Measurements from ENCODE around the gene GABPA.
A peak's percentile ranks its signal among the peaks of the same experiment; 100 is the strongest.
"Not testable (repeated sequence)": the region's sequence is repeated elsewhere in the genome, so short reads cannot be mapped to it uniquely, and the experiment has no call there.

GABPA gene

GRCh38 chr21:25708467-25709065 is 26.2 kb upstream of the GABPA start:
- Histone ChIP-seq H3K9ac (ENCODE audit: low read length) (no peak overlapping the region), H3K23ac (ENCODE audit: low read length in 2 of 2) (no peak overlapping the region), H2BK12ac (ENCODE audit: low read length in 2 of 2) (no peak overlapping the region), H2BK15ac (ENCODE audit: low read depth, poor library complexity, severe bottlenecking) (no peak overlapping the region), H2BK5ac (ENCODE audit: low read depth, low read length, poor library complexity, severe bottlenecking) (no peak overlapping the region), H2BK120ac (ENCODE audit: low read depth, low read length) (no peak overlapping the region), H3K36me3 (ENCODE audit: control insufficient read depth in 1 of 2, insufficient read depth in 2 of 2, low read depth in 1 of 2, low read length in 2 of 2) (peaks cover 0 to 6% of the 10 kb centered on the region in 2 experiments), H3K4ac (ENCODE audit: low read depth in 1 of 2, low read length in 2 of 2) (no peak overlapping the region), H3K27ac (ENCODE audit: low read length, poor library complexity, severe bottlenecking) (no peak overlapping the region), H3K4me2 (ENCODE audit: low read length, poor library complexity, severe bottlenecking) (no peak overlapping the region), H3K4me3 (ENCODE audit: insufficient read depth in 1 of 2, low read depth in 1 of 2, low read length in 2 of 2) (no peak overlapping the region), H4K8ac (ENCODE audit: low read length) (no peak overlapping the region), H4K91ac (ENCODE audit: low read length) (no peak overlapping the region), H3K18ac (ENCODE audit: low read depth in 1 of 2, low read length in 2 of 2) (no peak overlapping the region), H3K4me1 (ENCODE audit: control insufficient read depth, insufficient read depth, low read depth, low read length) (no peaks in the 10 kb centered on the region), H3K14ac (ENCODE audit: low read length in 2 of 2) (no peak overlapping the region), H3K9me3 (ENCODE audit: control insufficient read depth, low read length) (no peaks in the 10 kb centered on the region), H2AK5ac (ENCODE audit: low read length, severe bottlenecking) (no peak overlapping the region), H2AFZ (ENCODE audit: low read depth, low read length) (no peak overlapping the region), H3K79me1 (replicated peaks; ENCODE audit: low read length, poor library complexity, severe bottlenecking) (no peaks in the 10 kb centered on the region), H3K27me3 (ENCODE audit: control insufficient read depth in 1 of 2, insufficient read depth in 1 of 2, low read length in 2 of 2) (no peaks in the 10 kb centered on the region)
- peak; percentile 52 for DNase-seq
- WGBS = 55% methylated on average over 5 of the region's 7 CpGs

- no peak overlapping the region for H2BK15ac ChIP-seq (ENCODE audit: low read depth, poor library complexity, severe bottlenecking)
- H2AFZ ChIP-seq (ENCODE audit: low read depth, low read length) = no peak overlapping the region
- no peak overlapping the region for H2AK5ac ChIP-seq (ENCODE audit: low read length, severe bottlenecking)
- no peak for DNase-seq
- no peak overlapping the region for H3K4ac ChIP-seq (ENCODE audit: low read depth in 1 of 2, low read length in 2 of 2)
- H3K23ac ChIP-seq (ENCODE audit: low read length in 2 of 2) = no peak overlapping the region
- H3K4me2 ChIP-seq (ENCODE audit: low read length, poor library complexity, severe bottlenecking) = no peak overlapping the region
- H4K8ac ChIP-seq (ENCODE audit: low read length) = no peak overlapping the region
- no peak overlapping the region for H3K9ac ChIP-seq (ENCODE audit: low read length)
- no peak overlapping the region for H2BK120ac ChIP-seq (ENCODE audit: low read depth, low read length)
- peaks cover 0 to 6% of the 10 kb centered on the region in 2 experiments for H3K36me3 ChIP-seq (ENCODE audit: control insufficient read depth in 1 of 2, insufficient read depth in 2 of 2, low read depth in 1 of 2, low read length in 2 of 2)
- WGBS = 74% methylated on average over 5 of the region's 5 CpGs
- no peak overlapping the region for H2BK5ac ChIP-seq (ENCODE audit: low read depth, low read length, poor library complexity, severe bottlenecking)
- no peak overlapping the region for H4K91ac ChIP-seq (ENCODE audit: low read length)
- H3K27me3 ChIP-seq (ENCODE audit: control insufficient read depth in 1 of 2, insufficient read depth in 1 of 2, low read length in 2 of 2) = no peaks in the 10 kb centered on the region
- no peaks in the 10 kb centered on the region for H3K4me1 ChIP-seq (ENCODE audit: control insufficient read depth, insufficient read depth, low read depth, low read length)
- no peak overlapping the region for H3K18ac ChIP-seq (ENCODE audit: low read depth in 1 of 2, low read length in 2 of 2)
- no peak overlapping the region for H3K27ac ChIP-seq (ENCODE audit: low read length, poor library complexity, severe bottlenecking)
- H3K9me3 ChIP-seq (ENCODE audit: control insufficient read depth, low read length) = no peaks in the 10 kb centered on the region
- H3K14ac ChIP-seq (ENCODE audit: low read length in 2 of 2) = no peak overlapping the region
- no peak overlapping the region for H2BK12ac ChIP-seq (ENCODE audit: low read length in 2 of 2)
- no peak overlapping the region for H3K4me3 ChIP-seq (ENCODE audit: insufficient read depth in 1 of 2, low read depth in 1 of 2, low read length in 2 of 2)
- no peaks in the 10 kb centered on the region for H3K79me1 ChIP-seq (replicated peaks; ENCODE audit: low read length, poor library complexity, severe bottlenecking)
Observed at GRCh38 chr21:25709684-25710265, 25.0 kb upstream of the GABPA start.

DNA sequence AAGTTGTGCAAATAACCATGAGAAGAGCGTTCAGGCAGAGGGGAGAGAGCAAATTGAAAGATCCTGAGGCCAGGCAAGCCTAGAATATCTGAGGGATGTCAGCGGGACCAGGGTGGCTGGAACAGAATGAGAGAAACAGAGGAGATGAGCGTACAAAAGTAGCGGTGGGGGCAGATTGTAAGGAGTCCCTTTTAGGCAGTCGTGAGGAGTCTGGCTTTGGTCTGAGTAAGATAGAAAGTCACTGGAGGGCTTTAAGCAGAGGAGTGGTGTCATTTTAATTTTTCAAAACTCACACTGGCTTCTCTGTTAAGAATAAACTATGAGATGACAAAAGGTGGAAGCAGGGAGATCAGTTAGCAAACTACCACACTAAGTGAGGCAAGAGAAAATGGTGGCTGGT is 24.2 kb upstream of the GABPA start:
- no peak overlapping the region for H3K18ac ChIP-seq (ENCODE audit: low read depth in 1 of 2, low read length in 2 of 2)
- H3K27ac ChIP-seq (ENCODE audit: low read length, poor library complexity, severe bottlenecking) = no peak overlapping the region
- no peak overlapping the region for H2BK5ac ChIP-seq (ENCODE audit: low read depth, low read length, poor library complexity, severe bottlenecking)
- H4K8ac ChIP-seq (ENCODE audit: low read length) = no peak overlapping the region
- DNase-seq = no peak
- H4K91ac ChIP-seq (ENCODE audit: low read length) = no peak overlapping the region
- no peak overlapping the region for H3K23ac ChIP-seq (ENCODE audit: low read length in 2 of 2)
- peaks cover 0 to 14% of the 10 kb centered on the region in 2 experiments for H3K36me3 ChIP-seq (ENCODE audit: control insufficient read depth in 1 of 2, insufficient read depth in 2 of 2, low read depth in 1 of 2, low read length in 2 of 2)
- no peak overlapping the region for H3K9ac ChIP-seq (ENCODE audit: low read length)
- no peak overlapping the region for H3K14ac ChIP-seq (ENCODE audit: low read length in 2 of 2)
- H3K79me1 ChIP-seq (replicated peaks; ENCODE audit: low read length, poor library complexity, severe bottlenecking) = no peaks in the 10 kb centered on the region
- no peak overlapping the region for H3K4me3 ChIP-seq (ENCODE audit: insufficient read depth in 1 of 2, low read depth in 1 of 2, low read length in 2 of 2)
- no peak overlapping the region for H2BK15ac ChIP-seq (ENCODE audit: low read depth, poor library complexity, severe bottlenecking)
- 89% methylated on average over 5 of the region's 5 CpGs for WGBS
- no peaks in the 10 kb centered on the region for H3K4me1 ChIP-seq (ENCODE audit: control insufficient read depth, insufficient read depth, low read depth, low read length)
- H2BK120ac ChIP-seq (ENCODE audit: low read depth, low read length) = no peak overlapping the region
- H3K4ac ChIP-seq (ENCODE audit: low read depth in 1 of 2, low read length in 2 of 2) = no peak overlapping the region
- no peaks in the 10 kb centered on the region for H3K27me3 ChIP-seq (ENCODE audit: control insufficient read depth in 1 of 2, insufficient read depth in 1 of 2, low read length in 2 of 2)
- no peak overlapping the region for H3K4me2 ChIP-seq (ENCODE audit: low read length, poor library complexity, severe bottlenecking)
- H2BK12ac ChIP-seq (ENCODE audit: low read length in 2 of 2) = no peak overlapping the region
- H3K9me3 ChIP-seq (ENCODE audit: control insufficient read depth, low read length) = no peaks in the 10 kb centered on the region
- no peak overlapping the region for H2AFZ ChIP-seq (ENCODE audit: low read depth, low read length)
- H2AK5ac ChIP-seq (ENCODE audit: low read length, severe bottlenecking) = no peak overlapping the region

DNA sequence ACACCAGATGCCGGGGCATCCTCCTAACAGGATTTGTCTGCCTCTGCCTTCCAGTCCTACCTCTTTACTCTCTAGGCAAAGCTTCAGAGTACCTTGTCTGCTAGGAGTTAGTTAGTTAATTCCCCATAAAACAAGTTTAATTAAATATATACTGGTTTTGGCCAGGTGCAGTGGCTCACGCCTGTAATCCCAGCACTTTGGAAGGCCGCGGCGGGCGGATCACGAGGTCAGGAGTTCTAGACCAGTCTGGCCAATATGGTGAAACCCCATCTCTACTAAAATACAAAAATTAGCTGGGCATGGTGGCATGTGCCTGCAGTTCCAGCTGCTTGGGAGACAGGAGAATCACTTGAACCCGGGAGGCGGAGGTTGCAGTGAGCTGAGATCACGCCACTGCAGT is 20.7 kb upstream of the GABPA start:
- not testable (repeated sequence) for H3K14ac ChIP-seq (ENCODE audit: low read length in 2 of 2); H3K27me3 ChIP-seq (ENCODE audit: control insufficient read depth in 1 of 2, insufficient read depth in 1 of 2, low read length in 2 of 2); H3K4me2 ChIP-seq (ENCODE audit: low read length, poor library complexity, severe bottlenecking); H3K9me3 ChIP-seq (ENCODE audit: control insufficient read depth, low read length); H3K18ac ChIP-seq (ENCODE audit: low read depth in 1 of 2, low read length in 2 of 2); H4K8ac ChIP-seq (ENCODE audit: low read length); H2BK5ac ChIP-seq (ENCODE audit: low read depth, low read length, poor library complexity, severe bottlenecking); H3K23ac ChIP-seq (ENCODE audit: low read length in 2 of 2); H3K9ac ChIP-seq (ENCODE audit: low read length); H2BK15ac ChIP-seq (ENCODE audit: low read depth, poor library complexity, severe bottlenecking); H2AFZ ChIP-seq (ENCODE audit: low read depth, low read length); H3K27ac ChIP-seq (ENCODE audit: low read length, poor library complexity, severe bottlenecking); H3K79me1 ChIP-seq (replicated peaks; ENCODE audit: low read length, poor library complexity, severe bottlenecking); H2BK120ac ChIP-seq (ENCODE audit: low read depth, low read length); H3K4me3 ChIP-seq (ENCODE audit: insufficient read depth in 1 of 2, low read depth in 1 of 2, low read length in 2 of 2); DNase-seq; H4K91ac ChIP-seq (ENCODE audit: low read length); H3K4ac ChIP-seq (ENCODE audit: low read depth in 1 of 2, low read length in 2 of 2); H2BK12ac ChIP-seq (ENCODE audit: low read length in 2 of 2); H3K4me1 ChIP-seq (ENCODE audit: control insufficient read depth, insufficient read depth, low read depth, low read length); H2AK5ac ChIP-seq (ENCODE audit: low read length, severe bottlenecking)
- 94% methylated on average over 8 of the region's 10 CpGs for WGBS
- H3K36me3 ChIP-seq (ENCODE audit: control insufficient read depth in 1 of 2, insufficient read depth in 2 of 2, low read depth in 1 of 2, low read length in 2 of 2) = peaks cover 3 to 27% of the 10 kb centered on the region in 2 experiments

Measured in mesenchymal stem cell (in vitro differentiated cells and primary cell).